22Rv1 (cell line): ENCODE measurements around the gene LRRIQ3.
"Not testable (repeated sequence)": the region's sequence is repeated elsewhere in the genome, so short reads cannot be mapped to it uniquely, and the experiment has no call there.

Experiments used
- H3K27ac ChIP-seq: fragments of 450-650 bp; 2 replicates; pipeline ENCODE4 v1.5.1; 2017
- ZFX ChIP-seq: fragments of 450-650 bp; IDR thresholded peaks from 2 replicates; pipeline ENCODE4 v1.6.1; 2017; ENCODE audit warnings: antibody characterized with exemption, borderline replicate concordance
- TF ChIP-seq, protein P1 (sequence below): fragments of 450-650 bp; IDR thresholded peaks from 2 replicates; pipeline ENCODE4 v1.5.1; 2017; ENCODE audit warnings: mild to moderate bottlenecking

LRRIQ3 gene

DNA sequence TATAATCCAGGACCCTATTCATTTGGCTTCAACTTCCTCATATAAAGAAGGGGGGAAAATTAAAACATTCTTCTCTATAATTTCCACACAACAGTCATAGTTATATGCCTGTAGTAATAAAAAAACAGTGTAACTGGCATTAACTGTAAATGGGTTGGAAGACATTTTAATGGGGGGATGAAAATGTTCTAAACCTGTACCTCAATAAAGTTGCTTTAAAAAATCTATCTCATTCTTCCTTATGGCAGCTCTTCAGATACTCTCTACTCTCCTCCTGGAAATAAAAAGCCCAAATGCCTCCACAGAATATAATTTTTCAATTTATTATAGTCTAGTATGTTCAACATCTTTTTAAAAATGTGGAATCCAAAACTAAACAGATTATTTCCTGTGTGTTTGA, 2.6 kb downstream of the LRRIQ3 start:
- H3K27ac ChIP-seq: no peak overlapping the region
- TF ChIP-seq, protein P1, sequence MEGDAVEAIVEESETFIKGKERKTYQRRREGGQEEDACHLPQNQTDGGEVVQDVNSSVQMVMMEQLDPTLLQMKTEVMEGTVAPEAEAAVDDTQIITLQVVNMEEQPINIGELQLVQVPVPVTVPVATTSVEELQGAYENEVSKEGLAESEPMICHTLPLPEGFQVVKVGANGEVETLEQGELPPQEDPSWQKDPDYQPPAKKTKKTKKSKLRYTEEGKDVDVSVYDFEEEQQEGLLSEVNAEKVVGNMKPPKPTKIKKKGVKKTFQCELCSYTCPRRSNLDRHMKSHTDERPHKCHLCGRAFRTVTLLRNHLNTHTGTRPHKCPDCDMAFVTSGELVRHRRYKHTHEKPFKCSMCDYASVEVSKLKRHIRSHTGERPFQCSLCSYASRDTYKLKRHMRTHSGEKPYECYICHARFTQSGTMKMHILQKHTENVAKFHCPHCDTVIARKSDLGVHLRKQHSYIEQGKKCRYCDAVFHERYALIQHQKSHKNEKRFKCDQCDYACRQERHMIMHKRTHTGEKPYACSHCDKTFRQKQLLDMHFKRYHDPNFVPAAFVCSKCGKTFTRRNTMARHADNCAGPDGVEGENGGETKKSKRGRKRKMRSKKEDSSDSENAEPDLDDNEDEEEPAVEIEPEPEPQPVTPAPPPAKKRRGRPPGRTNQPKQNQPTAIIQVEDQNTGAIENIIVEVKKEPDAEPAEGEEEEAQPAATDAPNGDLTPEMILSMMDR: no peak
- TF ChIP-seq ZFX: no peak

GRCh38 chr1:74193908-74194307, 4.1 kb downstream of the LRRIQ3 start:
- no peak overlapping the region for H3K27ac ChIP-seq
- TF ChIP-seq, protein P1: no peak
- no peak for TF ChIP-seq ZFX

DNA sequence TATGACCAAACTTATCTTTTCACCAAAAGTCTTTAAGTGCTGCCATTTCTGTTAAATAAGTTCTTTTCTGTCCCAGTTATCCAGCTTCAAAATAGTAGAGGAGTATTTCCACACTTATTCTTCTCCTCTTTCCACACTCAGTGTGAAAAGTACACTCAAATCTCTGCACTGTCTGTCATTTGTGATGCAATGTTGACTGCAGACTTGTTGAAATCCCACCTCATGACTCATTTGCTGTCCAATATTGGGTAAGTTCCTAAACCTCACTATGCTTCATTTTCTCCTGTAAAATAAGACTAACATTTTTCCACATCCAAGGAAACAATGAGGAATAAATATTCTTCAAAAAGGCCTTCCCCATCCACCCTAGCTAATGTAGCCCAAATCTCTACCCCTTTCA, 17.5 kb downstream of the LRRIQ3 start:
- no peak for TF ChIP-seq ZFX
- TF ChIP-seq, protein P1: no peak

GRCh38 chr1:74174423-74174822, 23.6 kb downstream of the LRRIQ3 start:
- H3K27ac ChIP-seq: not testable (repeated sequence)

More for the DNA sequence above, 17.5 kb downstream of the LRRIQ3 start:
- H3K27ac ChIP-seq: no peak overlapping the region

DNA sequence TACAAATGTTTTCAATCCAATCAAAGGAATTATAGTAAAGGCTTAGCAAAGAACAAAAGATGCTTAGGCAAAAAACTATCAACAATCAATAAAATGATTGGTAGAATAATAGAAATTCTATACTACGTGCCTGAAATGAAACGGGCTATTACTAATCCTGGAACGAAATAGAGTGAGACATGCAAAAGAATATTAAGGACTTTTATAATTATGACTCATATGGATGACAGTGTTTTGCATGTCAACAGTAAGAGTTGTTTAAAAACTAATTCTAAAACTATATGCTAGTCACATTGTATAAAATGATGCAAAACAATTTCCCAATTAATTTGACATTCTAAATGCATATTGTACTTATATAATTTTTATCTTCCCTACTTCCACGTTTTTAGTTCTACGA, 35.6 kb downstream of the LRRIQ3 start:
- no peak for TF ChIP-seq ZFX
- TF ChIP-seq, protein P1: no peak
- no peak overlapping the region for H3K27ac ChIP-seq

- no peak for TF ChIP-seq ZFX
- TF ChIP-seq, protein P1: no peak
These were observed 36.5 kb downstream of the LRRIQ3 start for GRCh38 chr1:74161497-74161896.

GRCh38 chr1:74160046-74160445, 37.9 kb downstream of the LRRIQ3 start:
- TF ChIP-seq ZFX: no peak
- TF ChIP-seq, protein P1: no peak
- no peak overlapping the region for H3K27ac ChIP-seq

More at GRCh38 chr1:74161497-74161896, 36.5 kb downstream of the LRRIQ3 start:
- H3K27ac ChIP-seq: no peak overlapping the region

- TF ChIP-seq, protein P1: no peak
- TF ChIP-seq ZFX: no peak
These were observed 52.9 kb downstream of the LRRIQ3 start for GRCh38 chr1:74145086-74145485.

GRCh38 chr1:74117370-74117769, 80.6 kb downstream of the LRRIQ3 start:
- H3K27ac ChIP-seq: not testable (repeated sequence)

More at GRCh38 chr1:74145086-74145485, 52.9 kb downstream of the LRRIQ3 start:
- H3K27ac ChIP-seq: no peak overlapping the region
